GM12878 (cell line): ENCODE measurements around the gene ENOX1. TPM values are rescaled to one million over a fixed set of nuclear protein-coding genes. Genes with fewer than 3 reads are reported as not detected.

Experiments
- ATAC-seq: fragments of 200-7000 bp; cut with Tn5 transposase; 3 replicates; pipeline ENCODE4 v1.9.1; 2020; ENCODE audit warnings: mild to moderate bottlenecking, moderate library complexity
- BruUV-seq: library from RNA; stranded (reverse); fragments of 400-500 nt; replicated peaks from 2 replicates; lab custom pipeline; 2021; lab: Mats Ljungman, UMichigan
- CTCF ChIA-PET: fragments of 300-600 bp; sonication (Branson Sonifier 250); formaldehyde crosslinking; extraction: SDS; loops from one replicate; lab custom pipeline; 2021; ENCODE audit warnings: inconsistent platforms; lab: Yijun Ruan, JAX
- POLR2A ChIA-PET: fragments of 350-600 bp; formaldehyde crosslinking; extraction: SDS; loops from one replicate; lab custom pipeline; 2021; ENCODE audit warnings: inconsistent platforms; lab: Charles Lee
- RAD21 ChIA-PET: fragments of 300-600 bp; sonication (Branson Sonifier 250); formaldehyde crosslinking; loops from one replicate; lab custom pipeline; 2023; ENCODE audit warnings: antibody characterized with exemption; ENCODE audit not compliant: unreplicated experiment; lab: Charles Lee
- SMC1A ChIA-PET: fragments of 300-600 bp; sonication (Branson Sonifier 250); formaldehyde crosslinking; loops from one replicate; lab custom pipeline; 2023; ENCODE audit not compliant: unreplicated experiment, uncharacterized antibody; lab: Charles Lee
- DNase-seq: peaks from one replicate; pipeline ENCODE4 v3.0.0-alpha.2; 2011; ENCODE audit warnings: low read depth, low spot score
- FAIRE-seq: peaks from 3 replicates; lab custom pipeline; 2011; peaks lifted over from hg19 to GRCh38; lab: Jason Lieb, UNC
- H2AFZ ChIP-seq: 2 replicates; pipeline ENCODE4 v1.6.0; 2011; ENCODE audit warnings: low read depth, low read length, control low read depth; ENCODE audit not compliant: control insufficient read depth
- H3K27ac ChIP-seq: 2 replicates; pipeline ENCODE4 v1.5.1; 2011; ENCODE audit warnings: control low read depth; ENCODE audit not compliant: control insufficient read depth, insufficient read depth
- H3K27me3 ChIP-seq, 2 experiments: replicated peaks in 1 of 2; 2 replicates each; pipeline versions ENCODE4 v1.6.0 to v1.6.1; 2011; ENCODE audit warnings: low read length in 1 of 2; ENCODE audit not compliant: control insufficient read depth in 2 of 2, insufficient read depth in 2 of 2
- H3K36me3 ChIP-seq, 2 experiments: 2 replicates each; pipeline ENCODE4 v1.5.1; 2011; ENCODE audit warnings: low read length in 1 of 2; ENCODE audit not compliant: control insufficient read depth in 2 of 2, insufficient read depth in 2 of 2
- H3K4me1 ChIP-seq: 2 replicates; pipeline ENCODE4 v1.6.1; 2011; ENCODE audit warnings: mild to moderate bottlenecking, low read length, moderate library complexity, mixed read lengths; ENCODE audit not compliant: control insufficient read depth, insufficient read depth
- H3K4me2 ChIP-seq: 2 replicates; pipeline ENCODE4 v1.6.0; 2011; ENCODE audit warnings: control low read depth; ENCODE audit not compliant: control insufficient read depth, insufficient read depth
- H3K4me3 ChIP-seq: fragments of 200-600 bp; sonication (generic); 2 replicates; pipeline ENCODE4 v1.5.1; 2016
- H3K79me2 ChIP-seq: 2 replicates; pipeline ENCODE4 v1.6.0; 2011; ENCODE audit warnings: low read length; ENCODE audit not compliant: control insufficient read depth, insufficient read depth
- H3K9ac ChIP-seq: 2 replicates; pipeline ENCODE4 v1.8.0; 2011; ENCODE audit warnings: low read length, control low read depth, mixed read lengths; ENCODE audit not compliant: control insufficient read depth, insufficient read depth
- H3K9me3 ChIP-seq: replicated peaks from 3 replicates; pipeline ENCODE4 v1.5.1; 2011; ENCODE audit warnings: mild to moderate bottlenecking, low read length; ENCODE audit not compliant: control insufficient read depth, insufficient read depth
- H4K20me1 ChIP-seq: 2 replicates; pipeline ENCODE4 v1.6.0; 2011; ENCODE audit not compliant: control insufficient read depth, insufficient read depth
- ATF7 ChIP-seq: fragments of 450-650 bp; IDR thresholded peaks from 2 replicates; pipeline ENCODE4 v1.6.1; 2016; ENCODE audit warnings: low read depth, mild to moderate bottlenecking
- CEBPB ChIP-seq, 2 experiments: fragments of 150-350 bp in 1 of 2; IDR thresholded peaks; 2 replicates each; pipeline ENCODE4 v1.6.1; 2012 to 2014; ENCODE audit warnings: low read depth in 2 of 2, low read length in 2 of 2, borderline replicate concordance in 1 of 2, inconsistent platforms in 1 of 2
- CHD1 ChIP-seq: IDR thresholded peaks from 2 replicates; pipeline ENCODE4 v1.6.1; 2012; ENCODE audit warnings: low read depth, low read length, improper control_type of control experiment
- GABPA ChIP-seq: IDR thresholded peaks from 2 replicates; pipeline ENCODE4 v1.6.1; 2014; ENCODE audit warnings: antibody characterized with exemption, low read depth, mild to moderate bottlenecking, inconsistent platforms
- KAT2A ChIP-seq: conservative IDR thresholded peaks from 2 replicates; pipeline ENCODE4 v1.6.1; 2011; ENCODE audit warnings: low read depth, low read length; ENCODE audit not compliant: control insufficient read depth
- MTA3 ChIP-seq: IDR thresholded peaks from 2 replicates; pipeline ENCODE4 v1.6.1; 2012; ENCODE audit warnings: low read length, inconsistent platforms, borderline replicate concordance
- SP1 ChIP-seq: IDR thresholded peaks from one replicate; pipeline ENCODE4 v1.6.1; 2011; ENCODE audit warnings: low read depth, low read length
- WRNIP1 ChIP-seq: IDR thresholded peaks from 2 replicates; pipeline ENCODE4 v1.6.1; 2011; ENCODE audit warnings: low read depth, low read length, improper control_type of control experiment, borderline replicate concordance
- WGBS: methylation state at CpG from one replicate; pipeline ENCODE4 v1.1.6; 2016; ENCODE audit warnings: low lambda C conversion rate; ENCODE audit not compliant: insufficient replicate concordance, insufficient coverage; ENCODE audit errors: missing lambda C conversion rate; 5-methylcytosine and 5-hydroxymethylcytosine counted together
- in situ Hi-C: fragments of 300-500 bp; cut with MboI; formaldehyde crosslinking; loops from 9 replicates; pipeline ENCODE4 v1.14.3; 2018; ENCODE audit warnings: mixed read lengths
- intact Hi-C: fragments of 100-400 bp; cut with micrococcal nuclease; formaldehyde crosslinking; loops from one replicate; pipeline ENCODE4 v1.14.2; 2022; ENCODE audit not compliant: unreplicated experiment
- polyA plus RNA-seq, 11 experiments: library from polyadenylated mRNA; depleted of rRNA in 4 of 11; unstranded in 6 of 11; stranded (reverse) in 5 of 11; fragments of >200 nt; fragmentation: Nextera tagmentation in 4 of 11; fragmentation: Illumina TruSeq in 1 of 11; extraction: Ambion mirVana in 4 of 11; extraction: Trizol in 1 of 11; gene quantifications; 1 replicate in 1 of 11; 2 replicates in 10 of 11; pipeline versions ENCODE4 v1.2.1 to v1.2.3, GENCODE V29; 2011 to 2016; ENCODE audit warnings: inconsistent platforms in 2 of 11, missing spikeins in 2 of 11, low read depth in 1 of 11
- total RNA-seq, 4 experiments: library from RNA; depleted of rRNA in 3 of 4; stranded (reverse); fragments of >200 nt in 3 of 4; fragmentation: Illumina TruSeq in 1 of 4; extraction: Trizol in 1 of 4; gene quantifications; 2 replicates each; pipeline versions ENCODE4 v1.2.1 to v1.2.3, GENCODE V29; 2013 to 2021
- TF ChIP-seq, protein P1 (sequence below): fragments of 150-350 bp; IDR thresholded peaks from 2 replicates; pipeline ENCODE4 v1.6.1; 2014; ENCODE audit warnings: mild to moderate bottlenecking, low read depth, low read length
- TF ChIP-seq, protein P2 (sequence below): fragments of 450-650 bp; IDR thresholded peaks from 2 replicates; pipeline ENCODE4 v1.6.1; 2017; ENCODE audit warnings: borderline replicate concordance
- TF ChIP-seq, protein P3 (sequence below): fragments of 450-650 bp; conservative IDR thresholded peaks from 2 replicates; pipeline ENCODE4 v1.6.1; 2017; ENCODE audit warnings: mild to moderate bottlenecking, moderate library complexity

Gene ENOX1
- total and polyA plus RNA-seq, 10 of the 15 experiments (the other 5 are each of a cell fraction or from before 2014, with no cell fraction given) = 0.11 to 0.26 (median 0.15) TPM

DNA sequence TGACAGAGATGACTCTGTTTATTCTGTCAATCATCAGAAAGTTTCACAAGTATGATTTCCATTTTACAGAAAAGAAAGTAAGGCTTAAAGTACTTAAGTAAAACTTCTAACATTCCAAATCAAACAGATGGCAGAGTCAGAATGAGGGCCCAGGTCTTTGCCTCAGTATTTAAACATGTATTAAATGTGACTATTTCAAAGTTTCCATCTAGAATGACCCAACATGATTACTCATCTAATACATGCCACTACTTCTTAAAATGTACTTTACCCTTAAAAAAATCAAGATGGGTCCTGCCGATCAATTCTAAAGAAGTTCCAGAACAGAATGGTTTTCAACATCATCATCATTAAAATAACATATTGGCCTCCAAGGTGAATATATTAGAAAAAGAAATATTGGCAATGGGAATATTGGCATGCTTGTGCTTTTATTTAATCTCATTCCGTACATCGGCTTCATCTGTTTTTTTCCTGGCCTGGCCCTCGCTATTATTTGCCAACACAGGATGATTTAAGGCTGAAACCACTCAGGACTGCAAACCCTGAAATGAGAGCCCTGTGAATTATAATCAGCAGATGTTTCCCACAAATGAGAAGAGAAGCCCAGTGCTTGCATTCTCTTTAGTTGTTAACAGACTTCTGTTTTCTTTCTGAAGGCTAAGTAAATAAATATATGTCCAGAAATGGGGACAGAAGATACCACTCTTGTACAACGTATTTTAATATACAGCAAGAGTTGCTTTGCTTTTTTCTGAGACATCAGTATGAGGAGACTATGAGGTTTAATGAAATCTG is 423.4 kb downstream of the ENOX1 start:
- Histone ChIP-seq H3K4me3 (no peak overlapping the region), H4K20me1 (no peaks in the 10 kb centered on the region), H3K4me2 (no peak overlapping the region), H3K9ac (no peak overlapping the region), H3K9me3 (no peaks in the 10 kb centered on the region), H3K27me3 (no peaks in the 10 kb centered on the region), H3K27ac (no peak overlapping the region), H3K4me1 (no peaks in the 10 kb centered on the region), H3K36me3 (no peaks in the 10 kb centered on the region), H3K79me2 (no peaks in the 10 kb centered on the region), H2AFZ (no peak overlapping the region)
- CTCF ChIA-PET = interaction anchor here (1.2 kb wide), 1 partner anchor 18 kb away, joined by 3 read pairs; no protein-coding TSS in a partner anchor
- intact Hi-C loops = no loop called here
- FAIRE-seq (no peak), ATAC-seq (no peak), DNase-seq (no peak)
- no TSS peak for BruUV-seq
- SMC1A ChIA-PET = no interaction called here
- POLR2A ChIA-PET = no interaction called here
- RAD21 ChIA-PET = no interaction called here
- WGBS = 76% methylated on average over 5 of the region's 5 CpGs
- in situ Hi-C loops = no loop called here
- TF ChIP-seq KAT2A (no peak), CEBPB (IDR thresholded peaks at IDR 0.05; ENCODE audit: borderline replicate concordance in 1 of 2, low read depth in 2 of 2, low read length in 2 of 2) (no peak)
- TF ChIP-seq, protein P1, sequence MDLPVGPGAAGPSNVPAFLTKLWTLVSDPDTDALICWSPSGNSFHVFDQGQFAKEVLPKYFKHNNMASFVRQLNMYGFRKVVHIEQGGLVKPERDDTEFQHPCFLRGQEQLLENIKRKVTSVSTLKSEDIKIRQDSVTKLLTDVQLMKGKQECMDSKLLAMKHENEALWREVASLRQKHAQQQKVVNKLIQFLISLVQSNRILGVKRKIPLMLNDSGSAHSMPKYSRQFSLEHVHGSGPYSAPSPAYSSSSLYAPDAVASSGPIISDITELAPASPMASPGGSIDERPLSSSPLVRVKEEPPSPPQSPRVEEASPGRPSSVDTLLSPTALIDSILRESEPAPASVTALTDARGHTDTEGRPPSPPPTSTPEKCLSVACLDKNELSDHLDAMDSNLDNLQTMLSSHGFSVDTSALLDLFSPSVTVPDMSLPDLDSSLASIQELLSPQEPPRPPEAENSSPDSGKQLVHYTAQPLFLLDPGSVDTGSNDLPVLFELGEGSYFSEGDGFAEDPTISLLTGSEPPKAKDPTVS = no peak

DNA sequence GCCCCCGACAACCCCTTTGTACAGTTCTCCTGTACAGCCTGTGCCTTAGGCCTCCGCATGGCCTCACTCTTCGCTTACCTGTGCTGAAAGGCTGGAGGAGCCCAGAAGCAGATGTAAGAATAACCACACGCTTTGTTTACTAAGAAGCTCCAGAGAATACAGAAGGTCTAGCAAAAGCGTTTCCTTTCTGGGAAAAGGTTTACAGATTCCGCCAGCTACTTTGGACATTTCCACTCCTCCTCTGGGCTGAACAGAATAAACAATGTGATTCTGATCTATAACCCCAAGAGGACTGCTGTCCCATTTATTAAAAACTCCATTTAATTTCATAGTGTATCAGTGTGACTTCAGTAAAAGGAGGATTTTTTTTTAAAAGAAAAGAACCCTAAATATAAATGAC is 424.2 kb downstream of the ENOX1 start:
- ATAC-seq = no peak
- ChIA-PET POLR2A (no interaction called here), RAD21 (no interaction called here), SMC1A (no interaction called here), CTCF (no interaction called here)
- Histone ChIP-seq H3K4me2 (no peak overlapping the region), H3K79me2 (no peaks in the 10 kb centered on the region), H3K4me1 (no peaks in the 10 kb centered on the region; the same call in 1 of the 2 replicates), H3K9me3 (no peaks in the 10 kb centered on the region), H3K36me3 (no peaks in the 10 kb centered on the region), H3K4me3 (no peak overlapping the region), H2AFZ (no peak overlapping the region), H3K27me3 (no peaks in the 10 kb centered on the region), H3K9ac (no peak overlapping the region), H4K20me1 (no peaks in the 10 kb centered on the region), H3K27ac (no peak overlapping the region)
- intact Hi-C loops (no loop called here), in situ Hi-C loops (no loop called here)
- FAIRE-seq = no peak
- BruUV-seq = no TSS peak
- DNase-seq = no peak
- WGBS = 62% methylated on average over 5 of the region's 6 CpGs
- TF ChIP-seq MTA3 (no peak), GABPA (no peak), CHD1 (no peak), WRNIP1 (no peak), ATF7 (no peak), SP1 (no peak)
- TF ChIP-seq, protein P2, sequence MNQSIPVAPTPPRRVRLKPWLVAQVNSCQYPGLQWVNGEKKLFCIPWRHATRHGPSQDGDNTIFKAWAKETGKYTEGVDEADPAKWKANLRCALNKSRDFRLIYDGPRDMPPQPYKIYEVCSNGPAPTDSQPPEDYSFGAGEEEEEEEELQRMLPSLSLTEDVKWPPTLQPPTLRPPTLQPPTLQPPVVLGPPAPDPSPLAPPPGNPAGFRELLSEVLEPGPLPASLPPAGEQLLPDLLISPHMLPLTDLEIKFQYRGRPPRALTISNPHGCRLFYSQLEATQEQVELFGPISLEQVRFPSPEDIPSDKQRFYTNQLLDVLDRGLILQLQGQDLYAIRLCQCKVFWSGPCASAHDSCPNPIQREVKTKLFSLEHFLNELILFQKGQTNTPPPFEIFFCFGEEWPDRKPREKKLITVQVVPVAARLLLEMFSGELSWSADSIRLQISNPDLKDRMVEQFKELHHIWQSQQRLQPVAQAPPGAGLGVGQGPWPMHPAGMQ = no peak
- TF ChIP-seq, protein P3, sequence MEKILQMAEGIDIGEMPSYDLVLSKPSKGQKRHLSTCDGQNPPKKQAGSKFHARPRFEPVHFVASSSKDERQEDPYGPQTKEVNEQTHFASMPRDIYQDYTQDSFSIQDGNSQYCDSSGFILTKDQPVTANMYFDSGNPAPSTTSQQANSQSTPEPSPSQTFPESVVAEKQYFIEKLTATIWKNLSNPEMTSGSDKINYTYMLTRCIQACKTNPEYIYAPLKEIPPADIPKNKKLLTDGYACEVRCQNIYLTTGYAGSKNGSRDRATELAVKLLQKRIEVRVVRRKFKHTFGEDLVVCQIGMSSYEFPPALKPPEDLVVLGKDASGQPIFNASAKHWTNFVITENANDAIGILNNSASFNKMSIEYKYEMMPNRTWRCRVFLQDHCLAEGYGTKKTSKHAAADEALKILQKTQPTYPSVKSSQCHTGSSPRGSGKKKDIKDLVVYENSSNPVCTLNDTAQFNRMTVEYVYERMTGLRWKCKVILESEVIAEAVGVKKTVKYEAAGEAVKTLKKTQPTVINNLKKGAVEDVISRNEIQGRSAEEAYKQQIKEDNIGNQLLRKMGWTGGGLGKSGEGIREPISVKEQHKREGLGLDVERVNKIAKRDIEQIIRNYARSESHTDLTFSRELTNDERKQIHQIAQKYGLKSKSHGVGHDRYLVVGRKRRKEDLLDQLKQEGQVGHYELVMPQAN = no peak
